Hepatocyte (in vitro differentiated cells): ENCODE results near the gene USP2. TPM values are rescaled to one million over a fixed set of nuclear protein-coding genes. Genes with fewer than 3 reads are reported as not detected.

Source experiments
- DNase-seq: peaks from one replicate; pipeline ENCODE4 v3.0.0-alpha.2; 2016; ENCODE audit warnings: low spot score
- H2AFZ ChIP-seq: fragments of 200-600 bp; sonication (generic); 2 replicates; pipeline ENCODE4 v1.6.0; 2016; ENCODE audit warnings: antibody characterized with exemption, mild to moderate bottlenecking
- H3K27ac ChIP-seq: fragments of 200-600 bp; sonication (generic); 2 replicates; pipeline ENCODE4 v1.5.1; 2016; ENCODE audit warnings: mild to moderate bottlenecking
- H3K27me3 ChIP-seq: fragments of 200-600 bp; sonication (generic); 2 replicates; pipeline ENCODE4 v1.6.1; 2016
- H3K36me3 ChIP-seq: fragments of 200-600 bp; sonication (generic); replicated peaks from 2 replicates; pipeline ENCODE4 v1.5.1; 2016; ENCODE audit warnings: low read depth; ENCODE audit not compliant: insufficient read depth
- H3K4me1 ChIP-seq: fragments of 200-600 bp; sonication (generic); 2 replicates; pipeline ENCODE4 v1.5.1; 2016; ENCODE audit warnings: mild to moderate bottlenecking, moderate library complexity; ENCODE audit not compliant: insufficient read depth
- H3K4me2 ChIP-seq: fragments of 200-600 bp; sonication (generic); 2 replicates; pipeline ENCODE4 v1.6.0; 2016
- H3K4me3 ChIP-seq: fragments of 200-600 bp; sonication (generic); 2 replicates; pipeline ENCODE4 v1.5.1; 2016; ENCODE audit warnings: mild to moderate bottlenecking
- H3K79me2 ChIP-seq: fragments of 200-600 bp; sonication (generic); 2 replicates; pipeline ENCODE4 v1.6.0; 2017; ENCODE audit warnings: mild to moderate bottlenecking
- H3K9me2 ChIP-seq: fragments of 200-600 bp; sonication (generic); replicated peaks from 2 replicates; pipeline ENCODE4 v1.6.0; 2017; ENCODE audit warnings: mild to moderate bottlenecking; ENCODE audit not compliant: insufficient read depth
- H3K9me3 ChIP-seq: fragments of 200-600 bp; sonication (generic); 2 replicates; pipeline ENCODE4 v1.5.1; 2016; ENCODE audit warnings: low read depth, mild to moderate bottlenecking
- H4K20me1 ChIP-seq: fragments of 200-600 bp; sonication (generic); 2 replicates; pipeline ENCODE4 v1.6.0; 2016; ENCODE audit warnings: mild to moderate bottlenecking; ENCODE audit not compliant: insufficient read depth, poor library complexity, severe bottlenecking
- EZH2 ChIP-seq: fragments of 200-600 bp; sonication (generic); IDR thresholded peaks from 2 replicates; pipeline ENCODE4 v1.6.1; 2016; ENCODE audit warnings: antibody characterized with exemption, mild to moderate bottlenecking, borderline replicate concordance
- EZH2phosphoT487 ChIP-seq: fragments of 200-600 bp; sonication (generic); IDR thresholded peaks from one replicate; pipeline ENCODE4 v1.6.1; 2018; ENCODE audit warnings: antibody characterized with exemption, mild to moderate bottlenecking, low read depth, moderate library complexity; ENCODE audit not compliant: unreplicated experiment, severe bottlenecking
- WGBS: methylation state at CpG from one replicate; pipeline ENCODE4 v1.1.6; 2016; ENCODE audit warnings: low lambda C conversion rate; ENCODE audit errors: missing lambda C conversion rate; 5-methylcytosine and 5-hydroxymethylcytosine counted together
- polyA plus RNA-seq: library from polyadenylated mRNA; unstranded; fragments of >200 nt; fragmentation: Nextera tagmentation; extraction: Ambion mirVana; gene quantifications from 2 replicates; pipeline ENCODE4 v1.2.1, GENCODE V29; 2016
- total RNA-seq: library from RNA; depleted of rRNA; stranded (reverse); fragments of >200 nt; gene quantifications from 2 replicates; pipeline ENCODE4 v1.2.3, GENCODE V29; 2014
- TF ChIP-seq, protein P1 (sequence below): fragments of 200-600 bp; sonication (generic); IDR thresholded peaks from 2 replicates; pipeline ENCODE4 v1.5.1; 2016; ENCODE audit warnings: antibody characterized with exemption, mild to moderate bottlenecking; ENCODE audit not compliant: poor library complexity

USP2 gene
- total and polyA plus RNA-seq, 2 experiments from 2014 or later: 7.3 to 23.5 TPM

DNA sequence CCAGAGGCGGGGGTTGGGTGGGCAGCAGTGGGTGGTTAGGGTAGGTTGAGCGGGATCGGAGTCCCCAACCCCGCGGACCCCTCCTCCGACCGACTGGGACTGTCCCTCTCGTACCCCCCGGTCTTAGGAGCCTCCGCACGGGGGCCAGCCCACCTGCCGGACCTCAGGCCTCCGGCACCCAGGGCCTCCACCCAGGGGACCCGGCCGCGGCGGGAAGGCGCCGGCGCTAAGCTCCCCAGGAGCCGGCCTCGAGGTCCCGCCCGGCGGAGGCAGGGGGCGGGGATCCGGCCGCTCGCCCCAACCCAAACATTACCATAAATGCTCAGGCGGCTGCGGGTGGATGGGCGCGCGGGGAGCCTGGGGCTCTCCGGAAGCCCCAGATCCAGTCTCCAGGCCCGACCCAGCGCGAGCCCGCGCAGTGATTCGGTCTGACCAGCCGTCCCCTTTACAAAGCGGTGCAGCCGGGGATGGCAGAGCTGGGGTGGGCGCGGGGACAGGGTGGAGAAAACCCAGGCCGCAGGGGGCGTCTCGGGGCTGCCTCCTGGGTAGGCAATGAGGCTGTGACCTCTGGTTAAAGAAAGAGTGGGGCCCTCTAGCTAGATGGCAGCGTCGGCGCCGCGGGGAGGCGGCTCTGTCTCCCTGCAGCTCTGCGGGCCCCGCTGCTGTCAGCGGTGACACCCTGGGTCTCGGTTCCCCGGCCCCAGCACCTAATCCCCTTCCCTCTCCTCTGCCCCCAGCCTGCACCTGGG is 60.5 kb downstream of the USP2 start:
- Histone ChIP-seq H2AFZ (peak overlapping the region; percentile 92), H3K27ac (peak overlapping the region; percentile 56), H3K4me1 (peaks cover 20% of the 10 kb centered on the region), H3K4me2 (peak overlapping the region; percentile 98), H4K20me1 (no peaks in the 10 kb centered on the region), H3K9me3 (no peaks in the 10 kb centered on the region), H3K79me2 (no peaks in the 10 kb centered on the region), H3K9me2 (no peaks in the 10 kb centered on the region), H3K27me3 (peaks cover 23% of the 10 kb centered on the region), H3K36me3 (no peaks in the 10 kb centered on the region), H3K4me3 (peak overlapping the region; percentile 63)
- TF ChIP-seq, protein P1, sequence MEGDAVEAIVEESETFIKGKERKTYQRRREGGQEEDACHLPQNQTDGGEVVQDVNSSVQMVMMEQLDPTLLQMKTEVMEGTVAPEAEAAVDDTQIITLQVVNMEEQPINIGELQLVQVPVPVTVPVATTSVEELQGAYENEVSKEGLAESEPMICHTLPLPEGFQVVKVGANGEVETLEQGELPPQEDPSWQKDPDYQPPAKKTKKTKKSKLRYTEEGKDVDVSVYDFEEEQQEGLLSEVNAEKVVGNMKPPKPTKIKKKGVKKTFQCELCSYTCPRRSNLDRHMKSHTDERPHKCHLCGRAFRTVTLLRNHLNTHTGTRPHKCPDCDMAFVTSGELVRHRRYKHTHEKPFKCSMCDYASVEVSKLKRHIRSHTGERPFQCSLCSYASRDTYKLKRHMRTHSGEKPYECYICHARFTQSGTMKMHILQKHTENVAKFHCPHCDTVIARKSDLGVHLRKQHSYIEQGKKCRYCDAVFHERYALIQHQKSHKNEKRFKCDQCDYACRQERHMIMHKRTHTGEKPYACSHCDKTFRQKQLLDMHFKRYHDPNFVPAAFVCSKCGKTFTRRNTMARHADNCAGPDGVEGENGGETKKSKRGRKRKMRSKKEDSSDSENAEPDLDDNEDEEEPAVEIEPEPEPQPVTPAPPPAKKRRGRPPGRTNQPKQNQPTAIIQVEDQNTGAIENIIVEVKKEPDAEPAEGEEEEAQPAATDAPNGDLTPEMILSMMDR: no peak
- TF ChIP-seq EZH2phosphoT487: no peak
- TF ChIP-seq EZH2: no peak
- WGBS: 2% methylated on average over 27 of the region's 60 CpGs
- DNase-seq: peak; percentile 67

GRCh38 chr11:119320240-119320775 is 61.2 kb downstream of the USP2 start:
- Histone ChIP-seq H3K9me3 (no peaks in the 10 kb centered on the region), H3K27me3 (peaks cover 29% of the 10 kb centered on the region), H4K20me1 (no peaks in the 10 kb centered on the region), H3K4me1 (peaks cover 26% of the 10 kb centered on the region), H3K27ac (peak overlapping the region; percentile 15), H3K4me3 (peak overlapping the region; percentile 63), H2AFZ (peak overlapping the region; percentile 92), H3K4me2 (peak overlapping the region; percentile 98), H3K79me2 (no peaks in the 10 kb centered on the region), H3K9me2 (no peaks in the 10 kb centered on the region), H3K36me3 (no peaks in the 10 kb centered on the region)
- DNase-seq: no peak
- WGBS: 41% methylated on average over 12 of the region's 17 CpGs
- TF ChIP-seq EZH2phosphoT487: no peak
- TF ChIP-seq, protein P1: no peak
- TF ChIP-seq EZH2: no peak

- Histone ChIP-seq H3K27ac (no peak overlapping the region), H4K20me1 (no peaks in the 10 kb centered on the region), H3K4me1 (peaks cover 31% of the 10 kb centered on the region), H3K36me3 (no peaks in the 10 kb centered on the region), H3K4me2 (no peak overlapping the region), H2AFZ (no peak overlapping the region), H3K79me2 (no peaks in the 10 kb centered on the region), H3K9me3 (no peaks in the 10 kb centered on the region), H3K9me2 (no peaks in the 10 kb centered on the region), H3K4me3 (no peak overlapping the region), H3K27me3 (peaks cover 35% of the 10 kb centered on the region)
- WGBS: 78% methylated on average over 11 of the region's 11 CpGs
- DNase-seq: no peak
- TF ChIP-seq EZH2phosphoT487: no peak
- TF ChIP-seq EZH2: no peak
Measured at GRCh38 chr11:119319700-119320239, 61.7 kb downstream of the USP2 start.

- Histone ChIP-seq H3K9me2 (no peaks in the 10 kb centered on the region), H3K27me3 (peaks cover 40% of the 10 kb centered on the region), H3K4me2 (no peak overlapping the region), H3K36me3 (no peaks in the 10 kb centered on the region), H3K9me3 (no peaks in the 10 kb centered on the region), H3K4me3 (no peak overlapping the region), H3K79me2 (no peaks in the 10 kb centered on the region), H3K4me1 (peaks cover 31% of the 10 kb centered on the region), H3K27ac (no peak overlapping the region), H2AFZ (no peak overlapping the region), H4K20me1 (no peaks in the 10 kb centered on the region)
- DNase-seq: no peak
- TF ChIP-seq EZH2phosphoT487: no peak
- TF ChIP-seq, protein P1: no peak
- no peak for TF ChIP-seq EZH2
- WGBS: 88% methylated on average over 8 of the region's 8 CpGs
Measured at GRCh38 chr11:119319136-119319699, 62.3 kb downstream of the USP2 start.
